Nephron (organoid): ENCODE measurements around the gene LIMK2.

Source experiments
- H3K27ac Mint-ChIP-seq, 3 experiments: 2 replicates each; pipeline ENCODE4 v1.8.0; 2020; ENCODE audit warnings: mixed read lengths in 3 of 3, mild to moderate bottlenecking in 2 of 3, moderate library complexity in 1 of 3
- H3K27me3 Mint-ChIP-seq: 2 replicates; pipeline ENCODE4 v1.8.0; 2021; ENCODE audit warnings: low read depth, mild to moderate bottlenecking, moderate library complexity, mixed read lengths
- H3K36me3 Mint-ChIP-seq: 2 replicates; pipeline ENCODE4 v1.8.0; 2020; ENCODE audit warnings: low read depth, mixed read lengths
- H3K4me1 Mint-ChIP-seq: 2 replicates; pipeline ENCODE4 v1.8.0; 2020; ENCODE audit warnings: mixed read lengths
- H3K4me3 Mint-ChIP-seq, 3 experiments: 2 replicates each; pipeline ENCODE4 v1.8.0; 2020; ENCODE audit warnings: mild to moderate bottlenecking in 3 of 3, mixed read lengths in 3 of 3, moderate library complexity in 2 of 3
- H3K9me3 Mint-ChIP-seq: 2 replicates; pipeline ENCODE4 v1.8.0; 2020; ENCODE audit warnings: mixed read lengths
- TF ChIP-seq, protein P1 (sequence below), 3 experiments: fragments of 200-600 bp; sonication (generic); IDR thresholded peaks; one replicate each; pipeline ENCODE4 v1.5.0; 2021; ENCODE audit warnings: antibody characterized with exemption in 3 of 3; ENCODE audit not compliant: unreplicated experiment in 3 of 3

LIMK2 gene

DNA sequence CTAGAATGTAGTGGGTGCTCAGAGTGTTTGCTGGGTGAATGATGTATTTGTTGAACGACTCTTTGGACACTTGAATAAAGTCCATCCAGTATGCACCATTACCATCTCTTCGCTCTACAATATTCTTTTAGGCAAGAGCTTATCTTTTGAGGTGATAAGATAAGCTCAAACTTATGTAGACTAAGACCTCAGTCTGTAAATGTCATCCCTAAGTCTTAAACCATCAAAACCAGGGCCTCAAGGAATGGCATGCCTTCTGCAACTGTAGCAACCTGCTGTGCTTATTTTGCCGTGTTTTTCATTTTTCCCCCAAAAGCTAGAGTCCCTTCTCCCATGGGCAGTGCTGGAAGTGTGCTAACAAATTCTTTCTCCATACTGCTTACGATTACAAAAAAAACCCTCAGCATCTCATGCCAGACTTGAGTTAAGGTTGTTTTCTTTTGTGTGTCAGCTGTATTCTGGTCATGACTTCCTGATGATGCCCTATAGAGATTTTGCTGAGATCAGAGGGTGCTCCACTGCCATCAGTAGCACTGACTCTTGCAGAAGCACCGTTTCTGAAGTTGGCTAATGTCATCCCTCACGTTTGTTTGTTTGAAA, 27.8 kb downstream of the LIMK2 start:
- no peaks in the 10 kb centered on the region for H3K9me3 Mint-ChIP-seq
- peaks cover 28% of the 10 kb centered on the region for H3K4me1 Mint-ChIP-seq
- H3K36me3 Mint-ChIP-seq = peaks cover 4% of the 10 kb centered on the region
- peaks cover 4% of the 10 kb centered on the region for H3K27me3 Mint-ChIP-seq
- peak overlapping the region in 2 of 3 experiments; percentile 76 to 89 for H3K27ac Mint-ChIP-seq
- TF ChIP-seq, protein P1, sequence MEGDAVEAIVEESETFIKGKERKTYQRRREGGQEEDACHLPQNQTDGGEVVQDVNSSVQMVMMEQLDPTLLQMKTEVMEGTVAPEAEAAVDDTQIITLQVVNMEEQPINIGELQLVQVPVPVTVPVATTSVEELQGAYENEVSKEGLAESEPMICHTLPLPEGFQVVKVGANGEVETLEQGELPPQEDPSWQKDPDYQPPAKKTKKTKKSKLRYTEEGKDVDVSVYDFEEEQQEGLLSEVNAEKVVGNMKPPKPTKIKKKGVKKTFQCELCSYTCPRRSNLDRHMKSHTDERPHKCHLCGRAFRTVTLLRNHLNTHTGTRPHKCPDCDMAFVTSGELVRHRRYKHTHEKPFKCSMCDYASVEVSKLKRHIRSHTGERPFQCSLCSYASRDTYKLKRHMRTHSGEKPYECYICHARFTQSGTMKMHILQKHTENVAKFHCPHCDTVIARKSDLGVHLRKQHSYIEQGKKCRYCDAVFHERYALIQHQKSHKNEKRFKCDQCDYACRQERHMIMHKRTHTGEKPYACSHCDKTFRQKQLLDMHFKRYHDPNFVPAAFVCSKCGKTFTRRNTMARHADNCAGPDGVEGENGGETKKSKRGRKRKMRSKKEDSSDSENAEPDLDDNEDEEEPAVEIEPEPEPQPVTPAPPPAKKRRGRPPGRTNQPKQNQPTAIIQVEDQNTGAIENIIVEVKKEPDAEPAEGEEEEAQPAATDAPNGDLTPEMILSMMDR (IDR thresholded peaks at IDR 0.05; ENCODE audit: unreplicated experiment in 3 of 3) = no peak
- H3K4me3 Mint-ChIP-seq = no peak overlapping the region

DNA sequence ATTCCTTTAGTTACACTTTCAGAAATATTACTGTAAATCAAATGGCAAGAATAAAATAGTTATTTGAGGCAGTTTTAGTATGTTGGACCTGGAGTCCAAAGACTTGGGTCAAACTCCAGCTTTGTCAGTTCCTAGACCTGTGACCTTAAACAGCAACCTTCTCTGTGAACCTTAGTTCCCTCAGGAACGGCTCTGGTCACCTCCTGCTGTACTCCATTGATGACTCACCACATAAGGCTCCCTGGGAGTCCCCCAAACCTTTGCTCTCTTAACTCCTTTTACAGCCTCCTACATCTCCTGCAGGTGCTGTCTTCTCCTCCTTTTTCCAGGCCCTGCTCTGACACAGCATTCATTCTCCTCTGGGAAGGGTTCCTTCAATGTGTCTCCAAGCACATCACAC, 29.1 kb downstream of the LIMK2 start:
- Mint-ChIP-seq H3K36me3 (peaks cover 4% of the 10 kb centered on the region), H3K27ac (no peak overlapping the region), H3K4me1 (peaks cover 31% of the 10 kb centered on the region), H3K4me3 (no peak overlapping the region), H3K27me3 (peaks cover 4% of the 10 kb centered on the region), H3K9me3 (no peaks in the 10 kb centered on the region)
- TF ChIP-seq, protein P1 (IDR thresholded peaks at IDR 0.05; ENCODE audit: unreplicated experiment in 3 of 3) = no peak

DNA sequence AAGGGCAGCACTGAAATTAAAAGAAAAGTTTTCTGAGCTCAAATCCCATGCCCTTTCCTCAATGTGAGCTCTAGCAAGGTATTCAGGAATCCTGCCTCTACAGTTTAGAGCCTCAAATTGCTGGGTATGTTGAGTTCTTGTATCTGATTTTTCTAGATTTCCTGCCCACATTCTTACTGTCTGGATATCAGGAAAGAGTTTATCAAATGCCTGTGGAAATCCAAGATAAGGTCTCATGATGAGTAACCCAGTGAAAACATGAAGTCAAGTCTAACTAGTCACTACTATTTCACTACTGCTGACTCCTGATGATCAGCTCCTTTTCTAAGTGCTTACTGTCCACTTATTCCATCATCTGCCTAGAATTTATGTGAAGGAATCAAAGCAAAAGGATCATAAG, 29.8 kb downstream of the LIMK2 start:
- Mint-ChIP-seq H3K9me3 (no peaks in the 10 kb centered on the region), H3K4me1 (peaks cover 35% of the 10 kb centered on the region), H3K36me3 (peaks cover 4% of the 10 kb centered on the region), H3K4me3 (peak overlapping the region in 1 of 3 experiments; percentile 42), H3K27me3 (peaks cover 4% of the 10 kb centered on the region), H3K27ac (no peak overlapping the region)
- TF ChIP-seq, protein P1 (IDR thresholded peaks at IDR 0.05; ENCODE audit: unreplicated experiment in 3 of 3) = no peak

DNA sequence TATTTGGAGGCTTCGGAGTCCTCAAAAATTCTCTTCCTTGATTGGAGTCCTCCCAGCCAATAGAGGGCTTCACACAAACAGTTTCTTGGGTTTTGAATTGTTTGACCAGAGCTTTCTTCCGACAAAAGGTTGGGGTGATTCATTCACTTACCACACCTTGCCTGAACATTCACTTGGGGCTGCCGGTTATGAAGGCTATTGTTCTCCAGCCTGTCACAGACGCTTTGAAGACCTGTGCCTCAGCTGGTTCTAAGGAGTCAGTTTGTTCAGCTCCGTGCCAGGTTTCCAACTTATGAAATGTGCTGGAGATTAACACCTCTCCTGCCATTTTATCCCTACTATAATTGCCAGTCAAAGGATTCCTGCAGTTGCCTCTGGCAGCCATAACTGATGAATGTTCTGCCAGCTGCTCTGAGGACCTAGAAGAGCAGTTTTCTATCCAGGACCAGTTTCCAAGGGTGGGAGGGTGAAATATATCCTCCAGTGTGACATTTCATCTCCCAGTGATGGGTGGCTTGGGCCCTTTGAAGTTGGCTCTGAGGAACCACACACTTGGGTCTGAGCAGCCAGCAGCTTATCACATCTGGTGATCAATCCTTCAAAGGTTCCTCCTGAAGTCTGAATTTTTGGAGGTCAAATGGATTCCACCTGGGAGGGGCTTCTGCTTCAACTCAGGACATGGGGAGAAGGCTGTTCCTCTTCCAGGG, 31.4 kb downstream of the LIMK2 start:
- TF ChIP-seq, protein P1 (IDR thresholded peaks at IDR 0.05; ENCODE audit: unreplicated experiment in 3 of 3) = no peak
- H3K4me1 Mint-ChIP-seq = peaks cover 45% of the 10 kb centered on the region
- peaks cover 4% of the 10 kb centered on the region for H3K27me3 Mint-ChIP-seq
- H3K27ac Mint-ChIP-seq = peak overlapping the region; percentile 94 to 98 (median 96)
- H3K4me3 Mint-ChIP-seq = peak overlapping the region in 2 of 3 experiments; percentile 13 to 61
- H3K36me3 Mint-ChIP-seq = peaks cover 4% of the 10 kb centered on the region
- no peaks in the 10 kb centered on the region for H3K9me3 Mint-ChIP-seq

DNA sequence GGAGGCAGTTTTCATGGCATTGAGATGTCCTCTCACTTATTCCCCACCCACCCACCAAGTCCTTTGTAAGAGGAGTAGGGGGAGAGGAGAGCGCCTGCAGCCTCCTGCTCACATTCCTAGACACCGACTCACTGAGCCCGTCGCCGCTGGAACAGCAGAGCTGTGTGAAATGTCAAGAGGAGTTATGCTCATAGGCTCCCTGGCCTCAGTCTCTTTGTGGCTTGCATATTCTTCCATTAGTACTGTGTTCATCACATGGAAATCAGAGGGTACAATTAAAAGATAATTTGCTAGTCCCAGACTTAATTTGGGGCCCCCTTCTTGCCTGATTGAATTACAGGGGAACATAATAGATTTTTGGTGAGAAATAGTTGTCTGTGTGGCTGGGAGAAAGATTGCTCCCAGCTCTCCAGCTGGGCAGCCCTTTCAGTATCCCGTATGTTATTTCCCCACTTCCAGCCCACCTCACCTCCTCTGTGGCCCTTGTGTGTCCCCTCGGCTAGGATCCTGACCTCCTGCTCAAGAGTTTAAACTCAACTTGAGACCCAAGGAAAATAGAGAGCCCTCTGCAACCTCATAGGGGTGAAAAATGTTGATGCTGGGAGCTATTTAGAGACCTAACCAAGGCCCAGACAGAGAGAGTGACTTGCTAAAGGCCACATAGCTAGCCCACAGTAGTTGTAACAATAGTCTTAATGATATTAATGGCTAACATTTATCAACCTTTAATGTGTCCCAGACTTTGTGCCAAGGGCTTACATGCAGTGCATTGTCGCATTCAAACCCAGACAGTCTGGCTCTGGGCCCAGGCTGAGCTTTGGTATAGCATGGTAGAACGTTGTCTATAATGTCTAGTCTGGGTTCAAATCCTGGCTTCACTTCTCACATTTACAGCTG, 32.2 kb downstream of the LIMK2 start:
- TF ChIP-seq, protein P1 (IDR thresholded peaks at IDR 0.05; ENCODE audit: unreplicated experiment in 3 of 3) = no peak
- Mint-ChIP-seq H3K4me1 (peaks cover 52% of the 10 kb centered on the region), H3K27me3 (peaks cover 4% of the 10 kb centered on the region), H3K27ac (peak overlapping the region; percentile 94 to 98 (median 96)), H3K9me3 (no peaks in the 10 kb centered on the region), H3K36me3 (peaks cover 4% of the 10 kb centered on the region), H3K4me3 (peak overlapping the region in 2 of 3 experiments; percentile 13 to 61)
